ENCODE data around the gene ITFG1.
"Not testable (repeated sequence)": the region's sequence is repeated elsewhere in the genome, so short reads cannot be mapped to it uniquely, and the experiment has no call there.

The ITFG1 gene

GRCh38 chr16:47483616-47484015, 22.8 kb upstream of the ITFG1 start:
- no peaks in the 10 kb centered on the region for H3K4me1 ChIP-seq (ENCODE audit: insufficient read depth, low read length)
- no peaks in the 10 kb centered on the region for H3K9me3 ChIP-seq (ENCODE audit: control insufficient read depth, insufficient read depth, low read length)
- no peak overlapping the region for H3K9ac ChIP-seq (ENCODE audit: low read depth, low read length)
- no peaks in the 10 kb centered on the region for H3K36me3 ChIP-seq (ENCODE audit: insufficient read depth, low read length)

GRCh38 chr16:47481698-47482374, 21.0 kb upstream of the ITFG1 start:
- no peak overlapping the region for H3K9ac ChIP-seq (ENCODE audit: low read depth, low read length)
- no peaks in the 10 kb centered on the region for H3K36me3 ChIP-seq (ENCODE audit: insufficient read depth, low read length)
- H3K9me3 ChIP-seq (ENCODE audit: control insufficient read depth, insufficient read depth, low read length), result no peaks in the 10 kb centered on the region
- H3K4me1 ChIP-seq (ENCODE audit: insufficient read depth, low read length), result no peaks in the 10 kb centered on the region

GRCh38 chr16:47480410-47480809, 19.5 kb upstream of the ITFG1 start:
- Histone ChIP-seq H3K4me1 (ENCODE audit: insufficient read depth, low read length) (no peaks in the 10 kb centered on the region), H3K9me3 (ENCODE audit: control insufficient read depth, insufficient read depth, low read length) (no peaks in the 10 kb centered on the region), H3K9ac (ENCODE audit: low read depth, low read length) (no peak overlapping the region), H3K36me3 (ENCODE audit: insufficient read depth, low read length) (no peaks in the 10 kb centered on the region)

GRCh38 chr16:47477679-47478078, 16.8 kb upstream of the ITFG1 start:
- Histone ChIP-seq H3K36me3 (ENCODE audit: insufficient read depth, low read length) (no peaks in the 10 kb centered on the region), H3K9ac (ENCODE audit: low read depth, low read length) (no peak overlapping the region), H3K9me3 (ENCODE audit: control insufficient read depth, insufficient read depth, low read length) (no peaks in the 10 kb centered on the region), H3K4me1 (ENCODE audit: insufficient read depth, low read length) (no peaks in the 10 kb centered on the region)

GRCh38 chr16:47476654-47477345, 15.9 kb upstream of the ITFG1 start:
- Histone ChIP-seq H3K4me1 (ENCODE audit: insufficient read depth, low read length) (no peaks in the 10 kb centered on the region), H3K36me3 (ENCODE audit: insufficient read depth, low read length) (no peaks in the 10 kb centered on the region), H3K9ac (ENCODE audit: low read depth, low read length) (no peak overlapping the region), H3K9me3 (ENCODE audit: control insufficient read depth, insufficient read depth, low read length) (no peaks in the 10 kb centered on the region)

GRCh38 chr16:47475786-47476185, 14.9 kb upstream of the ITFG1 start:
- H3K4me1 ChIP-seq (ENCODE audit: insufficient read depth, low read length), result no peaks in the 10 kb centered on the region
- H3K9ac ChIP-seq (ENCODE audit: low read depth, low read length), result no peak overlapping the region
- H3K9me3 ChIP-seq (ENCODE audit: control insufficient read depth, insufficient read depth, low read length), result no peaks in the 10 kb centered on the region
- no peaks in the 10 kb centered on the region for H3K36me3 ChIP-seq (ENCODE audit: insufficient read depth, low read length)

- Histone ChIP-seq H3K36me3 (ENCODE audit: insufficient read depth, low read length) (no peaks in the 10 kb centered on the region), H3K9ac (ENCODE audit: low read depth, low read length) (no peak overlapping the region), H3K4me1 (ENCODE audit: insufficient read depth, low read length) (no peaks in the 10 kb centered on the region), H3K9me3 (ENCODE audit: control insufficient read depth, insufficient read depth, low read length) (no peaks in the 10 kb centered on the region)
Observed at GRCh38 chr16:47473792-47474191, 12.9 kb upstream of the ITFG1 start.

- not testable (repeated sequence) for H3K36me3 ChIP-seq (ENCODE audit: insufficient read depth, low read length); H3K9me3 ChIP-seq (ENCODE audit: control insufficient read depth, insufficient read depth, low read length); H3K4me1 ChIP-seq (ENCODE audit: insufficient read depth, low read length); H3K9ac ChIP-seq (ENCODE audit: low read depth, low read length)
Observed at GRCh38 chr16:47473004-47473403, 12.1 kb upstream of the ITFG1 start.

GRCh38 chr16:47470810-47471209, 9.9 kb upstream of the ITFG1 start:
- H3K9me3 ChIP-seq (ENCODE audit: control insufficient read depth, insufficient read depth, low read length), result no peaks in the 10 kb centered on the region
- H3K9ac ChIP-seq (ENCODE audit: low read depth, low read length), result no peak overlapping the region
- H3K36me3 ChIP-seq (ENCODE audit: insufficient read depth, low read length), result no peaks in the 10 kb centered on the region
- peaks cover 6% of the 10 kb centered on the region; the same call in 1 of the 2 replicates for H3K4me1 ChIP-seq (ENCODE audit: insufficient read depth, low read length)

- Histone ChIP-seq H3K36me3 (ENCODE audit: insufficient read depth, low read length) (no peaks in the 10 kb centered on the region), H3K9ac (ENCODE audit: low read depth, low read length) (no peak overlapping the region), H3K9me3 (ENCODE audit: control insufficient read depth, insufficient read depth, low read length) (no peaks in the 10 kb centered on the region), H3K4me1 (ENCODE audit: insufficient read depth, low read length) (peaks cover 6% of the 10 kb centered on the region; the same call in 1 of the 2 replicates)
Observed at GRCh38 chr16:47470211-47470610, 9.3 kb upstream of the ITFG1 start.

GRCh38 chr16:47469227-47469626, 8.4 kb upstream of the ITFG1 start:
- Histone ChIP-seq H3K9ac (ENCODE audit: low read depth, low read length) (no peak overlapping the region), H3K4me1 (ENCODE audit: insufficient read depth, low read length) (peaks cover 11% of the 10 kb centered on the region; the same call in 1 of the 2 replicates), H3K36me3 (ENCODE audit: insufficient read depth, low read length) (no peaks in the 10 kb centered on the region), H3K9me3 (ENCODE audit: control insufficient read depth, insufficient read depth, low read length) (no peaks in the 10 kb centered on the region)

- not testable (repeated sequence) for H3K36me3 ChIP-seq (ENCODE audit: insufficient read depth, low read length); H3K9me3 ChIP-seq (ENCODE audit: control insufficient read depth, insufficient read depth, low read length); H3K9ac ChIP-seq (ENCODE audit: low read depth, low read length)
- H3K4me1 ChIP-seq (ENCODE audit: insufficient read depth, low read length), result peaks cover 11% of the 10 kb centered on the region
Observed at GRCh38 chr16:47468070-47468689, 7.3 kb upstream of the ITFG1 start.

GRCh38 chr16:47467501-47467900, 6.6 kb upstream of the ITFG1 start:
- Histone ChIP-seq H3K4me1 (ENCODE audit: insufficient read depth, low read length) (peaks cover 11% of the 10 kb centered on the region), H3K9ac (ENCODE audit: low read depth, low read length) (no peak overlapping the region), H3K36me3 (ENCODE audit: insufficient read depth, low read length) (no peaks in the 10 kb centered on the region), H3K9me3 (ENCODE audit: control insufficient read depth, insufficient read depth, low read length) (no peaks in the 10 kb centered on the region)

- no peak overlapping the region for H3K9ac ChIP-seq (ENCODE audit: low read depth, low read length)
- no peaks in the 10 kb centered on the region for H3K9me3 ChIP-seq (ENCODE audit: control insufficient read depth, insufficient read depth, low read length)
- peaks cover 11% of the 10 kb centered on the region for H3K4me1 ChIP-seq (ENCODE audit: insufficient read depth, low read length)
Observed at GRCh38 chr16:47465919-47466630, 5.2 kb upstream of the ITFG1 start.

More at GRCh38 chr16:47465919-47466630, 5.2 kb upstream of the ITFG1 start:
- H3K36me3 ChIP-seq (ENCODE audit: insufficient read depth, low read length), result no peaks in the 10 kb centered on the region

Data from ES-I3 (cell line).